Activated naive CD4-positive, alpha-beta T cell treated with anti-CD3 and anti-CD28 coated beads for 36 hours (primary cell): Measurements from ENCODE around the gene SCLY. TPM values are rescaled to one million over a fixed set of nuclear protein-coding genes. Genes with fewer than 3 reads are reported as not detected.
A peak's percentile ranks its signal among the peaks of the same experiment; 100 is the strongest.

Experiments
- CTCF ChIA-PET: fragments of 350-600 bp; sonication (Branson Sonifier 250); formaldehyde crosslinking; loops from one replicate; lab custom pipeline; 2021; ENCODE audit warnings: antibody characterized with exemption; lab: Charles Lee
- DNase-seq: peaks from one replicate; pipeline ENCODE4 v3.0.0-alpha.2; 2020
- H3K27ac Mint-ChIP-seq: one replicate; pipeline ENCODE4 v1.8.0; 2021; ENCODE audit warnings: mild to moderate bottlenecking, mixed read lengths
- H3K27me3 Mint-ChIP-seq: one replicate; pipeline ENCODE4 v1.8.0; 2021; ENCODE audit warnings: low read depth, mixed read lengths
- H3K36me3 Mint-ChIP-seq: one replicate; pipeline ENCODE4 v1.8.0; 2021; ENCODE audit warnings: low read depth, mixed read lengths
- H3K4me1 Mint-ChIP-seq: one replicate; pipeline ENCODE4 v1.8.0; 2021; ENCODE audit warnings: low read depth, mixed read lengths
- H3K4me3 Mint-ChIP-seq: one replicate; pipeline ENCODE4 v1.8.0; 2021; ENCODE audit warnings: mild to moderate bottlenecking, moderate library complexity, mixed read lengths
- H3K9me3 Mint-ChIP-seq: one replicate; pipeline ENCODE4 v1.8.0; 2021; ENCODE audit warnings: mixed read lengths
- intact Hi-C: fragments of 100-400 bp; cut with micrococcal nuclease; formaldehyde crosslinking; loops from one replicate; pipeline ENCODE4 v1.15.1; 2023
- total RNA-seq, 2 experiments: library from RNA; stranded (reverse); gene quantifications; one replicate each; pipeline ENCODE4 v1.2.3, GENCODE V29; 2021

SCLY gene
- total RNA-seq, 2 experiments from 2014 or later: 46.4 to 46.7 TPM

GRCh38 chr2:238082151-238082550, 21.4 kb downstream of the SCLY start:
- Mint-ChIP-seq H3K4me3 (no peak overlapping the region), H3K27ac (no peak overlapping the region), H3K36me3 (peaks cover 61% of the 10 kb centered on the region), H3K4me1 (no peaks in the 10 kb centered on the region), H3K27me3 (no peaks in the 10 kb centered on the region), H3K9me3 (no peaks in the 10 kb centered on the region)
- DNase-seq: no peak
- intact Hi-C loops: no loop called here
- CTCF ChIA-PET: no interaction called here

DNA sequence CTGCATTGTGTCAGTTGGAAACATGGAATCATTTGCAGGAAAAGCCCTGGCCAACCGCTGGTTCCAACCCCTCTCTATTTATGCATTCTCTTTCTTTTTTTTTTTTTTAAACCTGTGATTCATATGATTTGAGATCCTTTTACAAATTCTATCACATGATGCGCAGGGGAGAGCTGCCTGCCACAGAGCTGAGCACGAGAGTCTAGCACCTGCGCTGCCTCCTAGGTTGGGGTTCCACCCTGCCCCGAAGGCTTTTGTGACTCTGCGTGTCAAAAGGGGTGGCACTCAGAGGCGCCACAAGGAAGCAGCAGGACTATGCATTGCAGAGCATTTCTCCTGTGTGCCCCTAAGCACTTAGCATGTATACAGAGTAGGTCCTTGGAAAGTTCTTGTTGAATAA, 22.0 kb downstream of the SCLY start:
- Mint-ChIP-seq H3K9me3 (no peaks in the 10 kb centered on the region), H3K4me1 (no peaks in the 10 kb centered on the region), H3K27ac (no peak overlapping the region), H3K27me3 (no peaks in the 10 kb centered on the region), H3K4me3 (no peak overlapping the region), H3K36me3 (peaks cover 60% of the 10 kb centered on the region)
- intact Hi-C loops: no loop called here
- peak; percentile 2 for DNase-seq
- CTCF ChIA-PET: no interaction called here

DNA sequence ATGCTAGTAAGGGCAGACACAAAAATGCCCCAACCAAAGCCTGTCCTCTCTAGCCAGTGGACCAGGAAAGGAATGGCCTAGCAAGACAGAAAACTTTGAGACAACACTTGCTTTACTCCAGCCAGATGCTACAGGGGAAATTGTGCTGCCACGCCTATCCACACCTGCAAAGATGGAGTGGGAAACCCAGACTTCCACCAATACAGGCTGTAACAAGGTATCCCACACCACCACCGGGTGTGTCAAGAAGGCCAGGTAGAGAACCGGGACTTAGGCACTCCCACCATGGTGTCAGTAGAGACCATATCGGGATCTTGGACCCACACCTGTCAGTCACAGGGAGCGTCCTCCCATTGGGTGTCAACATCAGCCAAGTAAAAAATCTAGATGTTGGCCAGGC, 23.1 kb downstream of the SCLY start:
- intact Hi-C loops: no loop called here
- no peak overlapping the region for H3K4me3 Mint-ChIP-seq
- peaks cover 54% of the 10 kb centered on the region for H3K36me3 Mint-ChIP-seq
- DNase-seq: peak; percentile 2
- CTCF ChIA-PET: no interaction called here
- no peaks in the 10 kb centered on the region for H3K9me3 Mint-ChIP-seq
- H3K27me3 Mint-ChIP-seq: no peaks in the 10 kb centered on the region
- H3K27ac Mint-ChIP-seq: no peak overlapping the region
- no peaks in the 10 kb centered on the region for H3K4me1 Mint-ChIP-seq

DNA sequence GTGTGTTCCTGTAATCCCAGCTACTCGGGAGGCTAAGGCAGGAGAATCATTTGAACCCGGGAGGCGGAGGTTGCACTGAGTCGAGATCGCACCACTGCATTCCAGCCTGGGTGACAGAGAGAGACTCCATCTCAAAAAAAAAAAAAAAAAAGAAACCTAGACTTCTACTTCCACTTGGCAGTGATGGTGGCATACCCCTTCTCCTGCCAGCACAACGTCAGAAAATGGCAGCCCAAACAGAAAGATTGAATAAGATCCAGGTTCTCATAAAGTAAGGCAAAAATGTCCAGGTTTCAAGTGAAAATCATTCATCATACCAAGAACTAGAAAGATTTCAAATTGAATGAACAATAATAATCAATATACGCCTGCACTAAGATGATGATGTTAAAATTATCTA, 24.0 kb downstream of the SCLY start:
- Mint-ChIP-seq H3K4me3 (no peak overlapping the region), H3K9me3 (no peaks in the 10 kb centered on the region), H3K27me3 (no peaks in the 10 kb centered on the region), H3K36me3 (peaks cover 53% of the 10 kb centered on the region), H3K27ac (peak overlapping the region; percentile 62), H3K4me1 (no peaks in the 10 kb centered on the region)
- CTCF ChIA-PET: no interaction called here
- intact Hi-C loops: no loop called here
- peak; percentile 1 for DNase-seq

- DNase-seq: no peak
- intact Hi-C loops: no loop called here
- Mint-ChIP-seq H3K4me1 (no peaks in the 10 kb centered on the region), H3K27me3 (no peaks in the 10 kb centered on the region), H3K27ac (no peak overlapping the region), H3K36me3 (peaks cover 45% of the 10 kb centered on the region), H3K4me3 (no peak overlapping the region), H3K9me3 (no peaks in the 10 kb centered on the region)
- CTCF ChIA-PET: no interaction called here
Measured at GRCh38 chr2:238085899-238086298, 25.1 kb downstream of the SCLY start.

- H3K27me3 Mint-ChIP-seq: no peaks in the 10 kb centered on the region
Measured at GRCh38 chr2:238087211-238087610, 26.4 kb downstream of the SCLY start.

GRCh38 chr2:238090887-238091286, 30.1 kb downstream of the SCLY start:
- Mint-ChIP-seq H3K9me3 (no peaks in the 10 kb centered on the region), H3K4me3 (no peak overlapping the region), H3K4me1 (no peaks in the 10 kb centered on the region), H3K27ac (no peak overlapping the region), H3K27me3 (no peaks in the 10 kb centered on the region), H3K36me3 (peaks cover 21% of the 10 kb centered on the region)
- no peak for DNase-seq
- intact Hi-C loops: no loop called here
- CTCF ChIA-PET: interaction anchor here (1.1 kb wide), 1 partner anchor 23 kb away, joined by 3 read pairs; no protein-coding TSS in a partner anchor

More at GRCh38 chr2:238087211-238087610, 26.4 kb downstream of the SCLY start:
- H3K36me3 Mint-ChIP-seq: peaks cover 40% of the 10 kb centered on the region
- H3K4me1 Mint-ChIP-seq: no peaks in the 10 kb centered on the region
- H3K27ac Mint-ChIP-seq: no peak overlapping the region
- DNase-seq: no peak
- H3K9me3 Mint-ChIP-seq: no peaks in the 10 kb centered on the region
- CTCF ChIA-PET: interaction anchor here (0.6 kb wide), 2 partner anchors 35 to 176 kb away, joined by 3 read pairs; no protein-coding TSS in a partner anchor
- H3K4me3 Mint-ChIP-seq: no peak overlapping the region
- intact Hi-C loops: no loop called here

DNA sequence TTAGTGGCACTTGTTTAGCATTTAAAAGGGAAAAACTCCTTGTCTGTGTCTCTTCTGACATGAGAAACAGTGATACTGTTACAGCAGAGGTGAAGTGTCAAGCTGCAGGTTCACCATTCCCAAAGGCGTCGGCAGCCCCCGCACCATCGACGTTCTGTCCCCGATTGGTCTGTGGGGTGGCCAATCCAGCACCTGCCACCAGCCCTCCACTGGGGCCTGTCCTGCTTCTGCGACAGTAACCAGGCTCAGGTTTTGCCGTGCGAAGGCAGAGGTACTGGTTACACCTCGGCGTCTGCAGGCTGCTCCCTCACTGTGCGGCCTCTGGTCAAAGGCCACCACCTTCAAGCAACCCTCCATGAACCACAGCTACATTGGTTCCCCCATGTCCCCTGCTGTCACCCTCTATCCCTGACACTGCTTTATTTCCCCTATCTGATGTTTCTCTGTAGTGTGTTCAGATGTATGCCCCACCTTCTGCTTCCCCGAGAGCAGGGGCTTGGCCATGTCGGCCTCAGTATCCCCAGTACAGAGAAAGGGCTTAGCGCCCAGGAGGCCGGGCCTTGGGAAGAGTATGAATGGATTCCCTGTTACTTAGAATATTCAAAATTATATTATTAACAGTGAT, 30.7 kb downstream of the SCLY start:
- no peaks in the 10 kb centered on the region for H3K9me3 Mint-ChIP-seq
- H3K4me1 Mint-ChIP-seq: no peaks in the 10 kb centered on the region
- no peak for DNase-seq
- no peak overlapping the region for H3K4me3 Mint-ChIP-seq
- CTCF ChIA-PET: interaction anchor here (1.1 kb wide), 1 partner anchor 24 kb away, joined by 3 read pairs; no protein-coding TSS in a partner anchor
- intact Hi-C loops: no loop called here
- H3K27me3 Mint-ChIP-seq: no peaks in the 10 kb centered on the region
- H3K36me3 Mint-ChIP-seq: peaks cover 20% of the 10 kb centered on the region
- no peak overlapping the region for H3K27ac Mint-ChIP-seq

DNA sequence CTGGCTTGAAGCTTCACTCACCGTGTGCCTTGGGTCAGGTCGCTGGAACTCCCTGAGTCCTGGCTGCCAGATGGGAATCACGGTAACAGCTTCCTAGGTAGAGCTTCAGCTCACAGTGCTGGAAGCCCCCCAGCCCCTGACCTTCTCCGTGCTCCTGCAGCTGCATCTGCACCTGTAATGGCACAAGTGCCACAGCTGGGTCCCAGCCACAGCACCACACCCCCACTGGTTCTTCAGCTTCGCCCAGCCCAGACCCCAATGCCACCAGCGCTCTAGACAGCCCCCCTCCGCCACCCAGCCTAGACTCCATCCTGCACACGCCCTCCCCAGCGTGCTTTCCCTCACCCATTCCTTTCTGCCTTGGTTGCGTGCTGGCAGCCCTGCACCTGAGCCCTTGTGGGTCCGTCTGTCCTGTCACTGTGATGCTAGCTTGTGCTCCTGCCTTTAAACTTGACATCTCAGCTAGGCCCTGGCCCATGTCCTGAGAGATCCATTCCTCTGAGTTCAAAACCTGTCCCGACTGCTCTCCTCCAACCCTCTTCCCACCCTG, 31.8 kb downstream of the SCLY start:
- DNase-seq: peak; percentile 1
- H3K27me3 Mint-ChIP-seq: no peaks in the 10 kb centered on the region
- H3K4me3 Mint-ChIP-seq: no peak overlapping the region
- no peaks in the 10 kb centered on the region for H3K4me1 Mint-ChIP-seq
- peaks cover 17% of the 10 kb centered on the region for H3K36me3 Mint-ChIP-seq
- H3K9me3 Mint-ChIP-seq: no peaks in the 10 kb centered on the region
- intact Hi-C loops: no loop called here
- CTCF ChIA-PET: no interaction called here
- no peak overlapping the region for H3K27ac Mint-ChIP-seq

- no peak overlapping the region for H3K27ac Mint-ChIP-seq
- H3K36me3 Mint-ChIP-seq: peaks cover 21% of the 10 kb centered on the region
- H3K4me3 Mint-ChIP-seq: no peak overlapping the region
- intact Hi-C loops: no loop called here
- DNase-seq: no peak
- no peaks in the 10 kb centered on the region for H3K4me1 Mint-ChIP-seq
- no peaks in the 10 kb centered on the region for H3K27me3 Mint-ChIP-seq
- no peaks in the 10 kb centered on the region for H3K9me3 Mint-ChIP-seq
- CTCF ChIA-PET: no interaction called here
Measured at GRCh38 chr2:238093181-238094140, 32.7 kb downstream of the SCLY start.

- no peak for DNase-seq
- Mint-ChIP-seq H3K27me3 (no peaks in the 10 kb centered on the region), H3K4me1 (peaks cover 2% of the 10 kb centered on the region), H3K9me3 (no peaks in the 10 kb centered on the region), H3K27ac (peak overlapping the region; percentile 36), H3K36me3 (peaks cover 21% of the 10 kb centered on the region), H3K4me3 (no peak overlapping the region)
- CTCF ChIA-PET: no interaction called here
- intact Hi-C loops: no loop called here
Measured at GRCh38 chr2:238094438-238095022, 33.7 kb downstream of the SCLY start.

DNA sequence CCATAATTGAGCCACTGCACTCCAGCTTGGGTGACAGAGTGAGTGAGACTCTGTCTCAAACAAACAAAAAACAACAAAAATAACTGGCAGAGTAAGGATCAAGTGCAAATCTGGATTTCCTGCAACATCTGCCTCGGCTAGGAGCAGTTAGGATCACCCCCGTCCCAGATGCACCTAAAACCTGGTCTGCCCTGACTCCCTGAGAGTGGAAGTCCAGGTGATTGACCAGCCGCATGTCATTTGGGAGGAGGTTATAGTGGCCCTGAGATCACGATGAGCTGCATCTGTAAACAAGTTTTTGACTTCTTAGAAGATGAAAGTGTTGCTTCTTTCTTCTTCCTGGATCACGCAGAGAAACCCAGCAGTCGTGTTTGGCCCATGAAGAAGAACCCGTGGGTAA, 34.3 kb downstream of the SCLY start:
- peaks cover 2% of the 10 kb centered on the region for H3K4me1 Mint-ChIP-seq
- intact Hi-C loops: no loop called here
- CTCF ChIA-PET: interaction anchor here (0.6 kb wide), 1 partner anchor 158 kb away, joined by 3 read pairs; no protein-coding TSS in a partner anchor
- H3K36me3 Mint-ChIP-seq: peaks cover 21% of the 10 kb centered on the region
- H3K4me3 Mint-ChIP-seq: no peak overlapping the region
- no peaks in the 10 kb centered on the region for H3K27me3 Mint-ChIP-seq
- H3K9me3 Mint-ChIP-seq: no peaks in the 10 kb centered on the region
- no peak for DNase-seq
- H3K27ac Mint-ChIP-seq: no peak overlapping the region
